Measurements from ENCODE around the gene SELENOS. TPM values are rescaled to one million over a fixed set of nuclear protein-coding genes. Genes with fewer than 3 reads are reported as not detected.

The SELENOS gene
- total and polyA plus RNA-seq, 9 of the 15 experiments (the other 6 are each of a cell fraction or from before 2014, with no cell fraction given) = 24.9 to 57.4 (median 47.9) TPM

GRCh38 chr15:101251830-101252820 lies 25.2 kb downstream of the SELENOS start, which contains the start of gene CHSY1 (continued):
- 0 out of 2 replicates have a peak, but pooled peaks have one; percentile 17 for TF ChIP-seq TOE1 (IDR thresholded peaks at IDR 0.05; ENCODE audit: borderline replicate concordance)
- no peak for TF ChIP-seq TOE1 (CRISPR knock-in tag; IDR thresholded peaks at IDR 0.05; ENCODE audit: borderline replicate concordance, low read depth)
- 0 out of 2 replicates have a peak, but pooled peaks have one; percentile 20 for TF ChIP-seq ZNF431 (CRISPR knock-in tag; IDR thresholded peaks at IDR 0.05)

- peak overlapping the region; percentile 70 for H3K4me3 ChIP-seq
- H2AFZ ChIP-seq (ENCODE audit: low read depth, low read length) = peak overlapping the region; percentile 82
- H3K9me1 ChIP-seq (ENCODE audit: control insufficient read depth, insufficient read depth, low read length) = no peaks in the 10 kb centered on the region
- peak overlapping the region; percentile 68; the same call in 2 of the 3 replicates for H3K27ac ChIP-seq (ENCODE audit: extremely low read depth, low read depth, low read length)
- H3K79me2 ChIP-seq (ENCODE audit: control insufficient read depth, insufficient read depth, low read length) = peaks cover 40% of the 10 kb centered on the region
- H3K27me3 ChIP-seq (ENCODE audit: control insufficient read depth in 2 of 2, insufficient read depth in 2 of 2, low read length in 2 of 2) = no peaks in the 10 kb centered on the region
- no peaks in the 10 kb centered on the region for H3K9me3 ChIP-seq (replicated peaks; ENCODE audit: control insufficient read depth, insufficient read depth, low read depth, low read length)
- in situ Hi-C loops (cut with MboI) = loop anchor here (25.0 kb wide), 2 partner anchors 339 to 614 kb away; partner anchors contain the start of gene LRRK1
- H3K4me1 ChIP-seq (replicated peaks in 1 of 2; ENCODE audit: control insufficient read depth in 2 of 2, insufficient read depth in 2 of 2, low read length in 2 of 2) = peaks cover 29 to 30% of the 10 kb centered on the region in 2 experiments
- ATAC-seq = peak; percentile 38
- WGBS (ENCODE audit: insufficient coverage, low coverage, missing lambda C conversion rate) = 4% methylated on average over 19 of the region's 150 CpGs
- peak overlapping the region; percentile 60 to 91; a peak in 3 of 4 replicates for H3K9ac ChIP-seq (ENCODE audit: insufficient read depth in 1 of 2, low read depth in 2 of 2, low read length in 2 of 2)
- no peak for FAIRE-seq
- peak overlapping the region; percentile 83 for H3K4me2 ChIP-seq (ENCODE audit: insufficient read depth, low read length)
- ChIA-PET POLR2A (interaction anchor here (0.6 to 1.9 kb wide), 6 partner anchors 10 to 165 kb away, joined by 3 to 11 read pairs (median 4); no protein-coding TSS in a partner anchor), CTCF (ENCODE audit: low intra/inter-chr PET ratio) (interaction anchor here (1.1 to 1.3 kb wide), 2 partner anchors 162 to 163 kb away, joined by 4 to 6 read pairs; no protein-coding TSS in a partner anchor)
- H3K36me3 ChIP-seq (ENCODE audit: control insufficient read depth, insufficient read depth, low read length) = peaks cover 3% of the 10 kb centered on the region; the same call in 1 of the 3 replicates
- BruUV-seq (replicated peaks) = no TSS peak
- DNase-seq (ENCODE audit: extremely low read depth in 1 of 4, low spot score in 3 of 4) = peak; percentile 34 to 72 (median 62)
- intact Hi-C loops (cut with micrococcal nuclease) = loop anchor here (10.0 kb wide), 1 partner anchor 626 kb away; no protein-coding TSS in a partner anchor
- peaks cover 15% of the 10 kb centered on the region for H4K20me1 ChIP-seq (replicated peaks; ENCODE audit: control insufficient read depth, insufficient read depth, low read length)
- TF ChIP-seq ZNF134 (CRISPR knock-in tag; conservative IDR thresholded peaks at IDR 0.05) (no peak), RCOR1 (IDR thresholded peaks at IDR 0.05; ENCODE audit: borderline replicate concordance in 1 of 2, low read depth in 2 of 2, low read length in 2 of 2) (no peak), CCAR2 (IDR thresholded peaks at IDR 0.05; ENCODE audit: low read depth, low read length) (no peak), FOXM1 (IDR thresholded peaks at IDR 0.05; ENCODE audit: low read depth) (no peak), FOXM1 (CRISPR knock-in tag; IDR thresholded peaks at IDR 0.05; ENCODE audit: low read depth) (no peak), SRSF7 (optimal IDR thresholded peaks at IDR 0.05; ENCODE audit: low read depth, low read length) (no peak), RBBP5 (IDR thresholded peaks at IDR 0.05; ENCODE audit: borderline replicate concordance, insufficient read depth, low read length, poor library complexity, severe bottlenecking) (peak; percentile 48), E2F6 (IDR thresholded peaks at IDR 0.05; ENCODE audit: borderline replicate concordance in 1 of 2, extremely low read depth in 1 of 2, insufficient read depth in 1 of 2, insufficient read length in 1 of 2, low read depth in 1 of 2, low read length in 1 of 2, poor library complexity in 1 of 2, severe bottlenecking in 1 of 2) (peak; percentile 5 to 84), CTBP1 (IDR thresholded peaks at IDR 0.05; ENCODE audit: borderline replicate concordance) (peak; percentile 58; the same call in 1 of the 2 replicates), POLR2AphosphoS2 (IDR thresholded peaks at IDR 0.05; ENCODE audit: low read length) (no peak), ZNF224 (CRISPR knock-in tag; IDR thresholded peaks at IDR 0.05) (no peak), ZNF695 (CRISPR knock-in tag; IDR thresholded peaks at IDR 0.05) (no peak)
Observed at GRCh38 chr15:101250873-101251829, 26.1 kb downstream of the SELENOS start.

Measured in K562 (cell line).